Hepatocyte (in vitro differentiated cells): ENCODE results near the gene C2CD4A. TPM values are rescaled to one million over a fixed set of nuclear protein-coding genes. Genes with fewer than 3 reads are reported as not detected.

ENCODE experiments used
- DNase-seq: peaks from one replicate; pipeline ENCODE4 v3.0.0-alpha.2; 2016; ENCODE audit warnings: low spot score
- H2AFZ ChIP-seq: fragments of 200-600 bp; sonication (generic); 2 replicates; pipeline ENCODE4 v1.6.0; 2016; ENCODE audit warnings: antibody characterized with exemption, mild to moderate bottlenecking
- H3K27ac ChIP-seq: fragments of 200-600 bp; sonication (generic); 2 replicates; pipeline ENCODE4 v1.5.1; 2016; ENCODE audit warnings: mild to moderate bottlenecking
- H3K27me3 ChIP-seq: fragments of 200-600 bp; sonication (generic); 2 replicates; pipeline ENCODE4 v1.6.1; 2016
- H3K36me3 ChIP-seq: fragments of 200-600 bp; sonication (generic); replicated peaks from 2 replicates; pipeline ENCODE4 v1.5.1; 2016; ENCODE audit warnings: low read depth; ENCODE audit not compliant: insufficient read depth
- H3K4me1 ChIP-seq: fragments of 200-600 bp; sonication (generic); 2 replicates; pipeline ENCODE4 v1.5.1; 2016; ENCODE audit warnings: mild to moderate bottlenecking, moderate library complexity; ENCODE audit not compliant: insufficient read depth
- H3K4me2 ChIP-seq: fragments of 200-600 bp; sonication (generic); 2 replicates; pipeline ENCODE4 v1.6.0; 2016
- H3K4me3 ChIP-seq: fragments of 200-600 bp; sonication (generic); 2 replicates; pipeline ENCODE4 v1.5.1; 2016; ENCODE audit warnings: mild to moderate bottlenecking
- H3K79me2 ChIP-seq: fragments of 200-600 bp; sonication (generic); 2 replicates; pipeline ENCODE4 v1.6.0; 2017; ENCODE audit warnings: mild to moderate bottlenecking
- H3K9me2 ChIP-seq: fragments of 200-600 bp; sonication (generic); replicated peaks from 2 replicates; pipeline ENCODE4 v1.6.0; 2017; ENCODE audit warnings: mild to moderate bottlenecking; ENCODE audit not compliant: insufficient read depth
- H3K9me3 ChIP-seq: fragments of 200-600 bp; sonication (generic); 2 replicates; pipeline ENCODE4 v1.5.1; 2016; ENCODE audit warnings: low read depth, mild to moderate bottlenecking
- H4K20me1 ChIP-seq: fragments of 200-600 bp; sonication (generic); 2 replicates; pipeline ENCODE4 v1.6.0; 2016; ENCODE audit warnings: mild to moderate bottlenecking; ENCODE audit not compliant: insufficient read depth, poor library complexity, severe bottlenecking
- CTCF ChIP-seq: fragments of 200-600 bp; sonication (generic); IDR thresholded peaks from 2 replicates; pipeline ENCODE4 v1.5.1; 2016; ENCODE audit warnings: antibody characterized with exemption, mild to moderate bottlenecking; ENCODE audit not compliant: poor library complexity
- EZH2 ChIP-seq: fragments of 200-600 bp; sonication (generic); IDR thresholded peaks from 2 replicates; pipeline ENCODE4 v1.6.1; 2016; ENCODE audit warnings: antibody characterized with exemption, mild to moderate bottlenecking, borderline replicate concordance
- EZH2phosphoT487 ChIP-seq: fragments of 200-600 bp; sonication (generic); IDR thresholded peaks from one replicate; pipeline ENCODE4 v1.6.1; 2018; ENCODE audit warnings: antibody characterized with exemption, mild to moderate bottlenecking, low read depth, moderate library complexity; ENCODE audit not compliant: unreplicated experiment, severe bottlenecking
- WGBS: methylation state at CpG from one replicate; pipeline ENCODE4 v1.1.6; 2016; ENCODE audit warnings: low lambda C conversion rate; ENCODE audit errors: missing lambda C conversion rate; 5-methylcytosine and 5-hydroxymethylcytosine counted together
- polyA plus RNA-seq: library from polyadenylated mRNA; unstranded; fragments of >200 nt; fragmentation: Nextera tagmentation; extraction: Ambion mirVana; gene quantifications from 2 replicates; pipeline ENCODE4 v1.2.1, GENCODE V29; 2016
- total RNA-seq: library from RNA; depleted of rRNA; stranded (reverse); fragments of >200 nt; gene quantifications from 2 replicates; pipeline ENCODE4 v1.2.3, GENCODE V29; 2014

Gene C2CD4A
- total and polyA plus RNA-seq, 2 experiments from 2014 or later, result 0.13 to 0.60 TPM

GRCh38 chr15:62112616-62113593 lies 46.1 kb downstream of the C2CD4A start:
- peaks cover 29% of the 10 kb centered on the region for H3K4me1 ChIP-seq
- no peaks in the 10 kb centered on the region for H3K27me3 ChIP-seq
- peak; percentile 81 for DNase-seq
- H3K4me2 ChIP-seq, result no peak overlapping the region
- H3K9me3 ChIP-seq, result no peaks in the 10 kb centered on the region
- WGBS, result 57% methylated on average over 11 of the region's 11 CpGs
- TF ChIP-seq CTCF (no peak), EZH2phosphoT487 (no peak), EZH2 (no peak)
- peak overlapping the region; percentile 78 for H3K27ac ChIP-seq
- no peak overlapping the region for H3K4me3 ChIP-seq
- no peaks in the 10 kb centered on the region for H3K79me2 ChIP-seq
- H3K9me2 ChIP-seq, result no peaks in the 10 kb centered on the region
- H2AFZ ChIP-seq, result no peak overlapping the region
- no peaks in the 10 kb centered on the region for H3K36me3 ChIP-seq
- H4K20me1 ChIP-seq, result no peaks in the 10 kb centered on the region

DNA sequence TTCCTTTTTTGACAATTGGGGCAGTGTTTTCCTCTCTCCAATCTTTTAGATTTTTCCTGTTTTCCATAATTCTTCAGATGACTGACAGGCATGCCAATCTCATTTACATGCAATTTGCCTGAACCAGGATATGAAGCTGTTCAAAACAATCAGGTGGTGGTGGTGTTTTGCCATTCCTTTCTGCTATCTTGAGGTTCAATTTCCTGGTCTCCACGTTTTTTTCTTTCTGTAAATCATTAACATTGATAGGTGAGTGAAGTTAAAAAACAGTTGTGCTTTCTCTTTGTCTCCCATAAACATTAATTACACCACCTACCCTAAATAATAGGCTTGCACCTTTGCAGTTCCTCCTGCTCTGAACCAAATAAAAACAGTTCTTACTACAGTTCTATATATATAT lies 49.1 kb downstream of the C2CD4A start:
- Histone ChIP-seq H3K27ac (peak overlapping the region; percentile 85), H4K20me1 (no peaks in the 10 kb centered on the region), H3K4me3 (no peak overlapping the region), H3K79me2 (no peaks in the 10 kb centered on the region), H3K27me3 (no peaks in the 10 kb centered on the region), H2AFZ (no peak overlapping the region), H3K9me3 (no peaks in the 10 kb centered on the region), H3K36me3 (no peaks in the 10 kb centered on the region), H3K9me2 (no peaks in the 10 kb centered on the region), H3K4me2 (peak overlapping the region; percentile 51), H3K4me1 (peaks cover 24% of the 10 kb centered on the region)
- WGBS, result 39% methylated on average over 1 of the region's 1 CpG
- DNase-seq, result peak; percentile 31
- TF ChIP-seq EZH2phosphoT487, result no peak
- no peak for TF ChIP-seq CTCF
- no peak for TF ChIP-seq EZH2

GRCh38 chr15:62118520-62119226 lies 51.9 kb downstream of the C2CD4A start:
- peak overlapping the region; percentile 80 for H3K27ac ChIP-seq
- no peak overlapping the region for H2AFZ ChIP-seq
- DNase-seq, result no peak
- H3K9me2 ChIP-seq, result no peaks in the 10 kb centered on the region
- no peaks in the 10 kb centered on the region for H3K79me2 ChIP-seq
- peaks cover 15% of the 10 kb centered on the region for H3K4me1 ChIP-seq
- H4K20me1 ChIP-seq, result no peaks in the 10 kb centered on the region
- H3K4me2 ChIP-seq, result peak overlapping the region; percentile 40
- no peaks in the 10 kb centered on the region for H3K27me3 ChIP-seq
- no peaks in the 10 kb centered on the region for H3K36me3 ChIP-seq
- TF ChIP-seq EZH2, result no peak
- TF ChIP-seq EZH2phosphoT487, result no peak
- TF ChIP-seq CTCF, result no peak
- WGBS, result 87% methylated on average over 7 of the region's 7 CpGs
- no peak overlapping the region for H3K4me3 ChIP-seq
- H3K9me3 ChIP-seq, result no peaks in the 10 kb centered on the region
